Loucy (cell line): ENCODE measurements around the gene CDH22.

Experiments
- H2AFZ ChIP-seq: fragments of 200-600 bp; sonication (generic); 2 replicates; pipeline ENCODE4 v1.6.0; 2016; ENCODE audit warnings: antibody characterized with exemption, mild to moderate bottlenecking, low read length, moderate library complexity
- H3F3A ChIP-seq: fragments of 200-600 bp; 2 replicates; pipeline ENCODE4 v1.6.0; 2016; ENCODE audit warnings: antibody characterized with exemption, low read depth, mild to moderate bottlenecking
- H3K27me3 ChIP-seq: fragments of 200-600 bp; sonication (generic); 2 replicates; pipeline ENCODE4 v1.6.1; 2014; ENCODE audit warnings: low read length, mild to moderate bottlenecking; ENCODE audit not compliant: insufficient read depth, poor library complexity, severe bottlenecking
- H3K36me3 ChIP-seq: fragments of 200-600 bp; sonication (generic); 2 replicates; pipeline ENCODE4 v1.6.1; 2016; ENCODE audit warnings: low read length; ENCODE audit not compliant: insufficient read depth
- H3K4me1 ChIP-seq: fragments of 200-600 bp; sonication (generic); 2 replicates; pipeline ENCODE4 v1.5.1; 2014; ENCODE audit warnings: low read length, mild to moderate bottlenecking; ENCODE audit not compliant: insufficient read depth, poor library complexity, severe bottlenecking
- H3K4me2 ChIP-seq: fragments of 200-600 bp; sonication (generic); 2 replicates; pipeline ENCODE4 v1.6.0; 2014; ENCODE audit warnings: antibody characterized with exemption, low read length, low read depth, mild to moderate bottlenecking; ENCODE audit not compliant: poor library complexity, severe bottlenecking
- H3K4me3 ChIP-seq: fragments of 200-600 bp; sonication (generic); 2 replicates; pipeline ENCODE4 v1.5.1; 2014; ENCODE audit warnings: low read length, mild to moderate bottlenecking, mixed read lengths; ENCODE audit not compliant: poor library complexity, severe bottlenecking
- H3K79me2 ChIP-seq: fragments of 200-600 bp; sonication (generic); 2 replicates; pipeline ENCODE4 v1.6.1; 2014; ENCODE audit warnings: low read length; ENCODE audit not compliant: insufficient read depth
- H3K9ac ChIP-seq: fragments of 200-600 bp; sonication (generic); 2 replicates; pipeline ENCODE4 v1.6.0; 2014; ENCODE audit warnings: mild to moderate bottlenecking, low read depth, low read length, moderate library complexity; ENCODE audit not compliant: poor library complexity, severe bottlenecking
- H3K9me2 ChIP-seq: fragments of 200-600 bp; sonication (generic); replicated peaks from 2 replicates; pipeline ENCODE4 v1.6.1; 2016; ENCODE audit warnings: low read depth, low read length, mixed read lengths
- H3K9me3 ChIP-seq: fragments of 200-600 bp; sonication (generic); 2 replicates; pipeline ENCODE4 v1.6.1; 2014; ENCODE audit warnings: mild to moderate bottlenecking, antibody characterized with exemption, low read length, low read depth; ENCODE audit not compliant: insufficient read depth
- H4K20me1 ChIP-seq: fragments of 200-600 bp; sonication (generic); 2 replicates; pipeline ENCODE4 v1.6.0; 2014; ENCODE audit warnings: antibody characterized with exemption, low read length, mild to moderate bottlenecking; ENCODE audit not compliant: insufficient read depth, poor library complexity, severe bottlenecking
- EZH2phosphoT487 ChIP-seq: fragments of 200-600 bp; IDR thresholded peaks from 2 replicates; pipeline ENCODE4 v1.6.1; 2018; ENCODE audit warnings: antibody characterized with exemption, mild to moderate bottlenecking, moderate library complexity, borderline replicate concordance
- TF ChIP-seq, protein P1 (sequence below): fragments of 200-600 bp; sonication (generic); conservative IDR thresholded peaks from 2 replicates; pipeline ENCODE4 v1.5.1; 2014; ENCODE audit warnings: mild to moderate bottlenecking, antibody characterized with exemption, low read length

Gene CDH22

DNA sequence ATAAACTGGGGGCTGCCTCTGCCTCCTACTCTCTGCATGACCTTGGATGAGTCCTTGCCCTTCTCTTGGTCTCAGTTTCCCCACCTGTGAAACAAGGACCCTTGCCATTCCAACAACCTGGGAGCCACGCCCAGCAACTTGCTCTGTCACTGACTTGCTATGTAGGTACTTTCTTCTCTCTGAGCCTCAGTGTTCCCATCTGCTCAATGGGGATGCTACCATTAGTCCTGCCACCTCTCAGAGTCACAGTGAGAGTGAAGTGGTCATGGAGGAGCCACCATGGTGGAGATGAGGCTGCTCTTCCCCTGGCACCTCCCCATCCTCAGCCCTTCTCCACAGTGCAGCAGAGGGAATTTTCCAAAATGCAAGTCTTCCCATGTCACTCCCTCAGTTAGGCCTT lies 70.6 kb downstream of the CDH22 start:
- no peak overlapping the region for H2AFZ ChIP-seq
- H3K9me3 ChIP-seq, result no peaks in the 10 kb centered on the region
- no peak overlapping the region for H3K9ac ChIP-seq
- no peaks in the 10 kb centered on the region for H3F3A ChIP-seq
- no peaks in the 10 kb centered on the region for H3K79me2 ChIP-seq
- no peak overlapping the region for H3K4me2 ChIP-seq
- H3K36me3 ChIP-seq, result no peaks in the 10 kb centered on the region
- H4K20me1 ChIP-seq, result no peaks in the 10 kb centered on the region
- no peaks in the 10 kb centered on the region for H3K9me2 ChIP-seq
- H3K27me3 ChIP-seq, result no peaks in the 10 kb centered on the region
- TF ChIP-seq EZH2phosphoT487, result no peak
- TF ChIP-seq, protein P1, sequence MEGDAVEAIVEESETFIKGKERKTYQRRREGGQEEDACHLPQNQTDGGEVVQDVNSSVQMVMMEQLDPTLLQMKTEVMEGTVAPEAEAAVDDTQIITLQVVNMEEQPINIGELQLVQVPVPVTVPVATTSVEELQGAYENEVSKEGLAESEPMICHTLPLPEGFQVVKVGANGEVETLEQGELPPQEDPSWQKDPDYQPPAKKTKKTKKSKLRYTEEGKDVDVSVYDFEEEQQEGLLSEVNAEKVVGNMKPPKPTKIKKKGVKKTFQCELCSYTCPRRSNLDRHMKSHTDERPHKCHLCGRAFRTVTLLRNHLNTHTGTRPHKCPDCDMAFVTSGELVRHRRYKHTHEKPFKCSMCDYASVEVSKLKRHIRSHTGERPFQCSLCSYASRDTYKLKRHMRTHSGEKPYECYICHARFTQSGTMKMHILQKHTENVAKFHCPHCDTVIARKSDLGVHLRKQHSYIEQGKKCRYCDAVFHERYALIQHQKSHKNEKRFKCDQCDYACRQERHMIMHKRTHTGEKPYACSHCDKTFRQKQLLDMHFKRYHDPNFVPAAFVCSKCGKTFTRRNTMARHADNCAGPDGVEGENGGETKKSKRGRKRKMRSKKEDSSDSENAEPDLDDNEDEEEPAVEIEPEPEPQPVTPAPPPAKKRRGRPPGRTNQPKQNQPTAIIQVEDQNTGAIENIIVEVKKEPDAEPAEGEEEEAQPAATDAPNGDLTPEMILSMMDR, result no peak
- H3K4me3 ChIP-seq, result no peak overlapping the region
- peaks cover 11% of the 10 kb centered on the region for H3K4me1 ChIP-seq

DNA sequence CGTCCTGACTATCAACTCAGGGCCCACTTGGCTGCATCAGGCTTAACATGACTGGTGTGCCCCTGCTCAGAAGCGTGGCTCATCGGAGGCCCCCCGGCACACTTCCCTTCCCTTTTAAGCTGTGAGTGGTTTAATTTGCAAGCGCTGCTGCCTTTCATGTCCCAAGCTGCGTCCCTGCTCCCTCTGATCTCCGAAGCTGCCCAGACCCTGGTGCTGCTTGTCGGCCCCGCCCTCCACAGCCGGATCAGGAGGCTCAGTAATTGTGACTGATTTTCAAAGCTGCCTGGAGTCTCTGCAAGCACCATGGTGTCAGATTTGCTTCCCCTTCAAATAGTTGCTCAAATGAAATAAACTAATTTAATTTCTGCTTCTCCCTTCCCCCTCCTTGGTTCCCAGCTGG lies 71.1 kb downstream of the CDH22 start:
- H3K27me3 ChIP-seq, result no peaks in the 10 kb centered on the region

DNA sequence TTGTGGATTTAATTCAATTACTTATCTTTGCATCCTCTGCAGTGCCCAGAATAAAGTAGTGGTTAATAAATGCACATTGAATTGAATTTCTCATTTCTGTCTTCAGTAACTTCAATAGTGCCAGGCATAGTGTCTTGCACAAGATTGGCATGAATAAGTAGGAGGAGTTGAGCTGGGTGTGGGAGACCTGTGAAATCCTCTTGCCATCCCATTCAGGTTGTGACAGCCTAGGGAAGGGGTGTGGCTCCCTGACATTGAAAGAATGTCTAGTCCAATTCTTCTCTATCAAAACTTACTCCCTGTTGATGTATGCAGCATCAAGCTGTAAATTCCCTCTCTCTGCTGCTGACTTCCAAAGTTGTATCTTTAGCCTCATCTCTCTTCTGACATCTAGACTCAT lies 73.2 kb downstream of the CDH22 start:
- H3F3A ChIP-seq, result no peaks in the 10 kb centered on the region
- H3K9me3 ChIP-seq, result no peaks in the 10 kb centered on the region
- H3K4me1 ChIP-seq, result peaks cover 7% of the 10 kb centered on the region
- no peak overlapping the region for H2AFZ ChIP-seq
- H3K4me2 ChIP-seq, result no peak overlapping the region
- no peak overlapping the region for H3K4me3 ChIP-seq
- H4K20me1 ChIP-seq, result no peaks in the 10 kb centered on the region
- TF ChIP-seq EZH2phosphoT487, result no peak
- TF ChIP-seq, protein P1, result no peak
- H3K27me3 ChIP-seq, result no peaks in the 10 kb centered on the region
- H3K9me2 ChIP-seq, result no peaks in the 10 kb centered on the region
- no peaks in the 10 kb centered on the region for H3K36me3 ChIP-seq
- no peak overlapping the region for H3K9ac ChIP-seq
- no peaks in the 10 kb centered on the region for H3K79me2 ChIP-seq

More for the DNA sequence above, 71.1 kb downstream of the CDH22 start:
- Histone ChIP-seq H3F3A (no peaks in the 10 kb centered on the region), H3K79me2 (no peaks in the 10 kb centered on the region), H3K4me3 (no peak overlapping the region), H3K9ac (no peak overlapping the region), H3K36me3 (no peaks in the 10 kb centered on the region), H3K9me3 (no peaks in the 10 kb centered on the region), H4K20me1 (no peaks in the 10 kb centered on the region), H3K9me2 (no peaks in the 10 kb centered on the region), H3K4me1 (peaks cover 11% of the 10 kb centered on the region), H3K4me2 (no peak overlapping the region), H2AFZ (no peak overlapping the region)
- TF ChIP-seq EZH2phosphoT487, result no peak
- TF ChIP-seq, protein P1, result no peak
